ENCODE results near the gene ZBTB5. TPM values are rescaled to one million over a fixed set of nuclear protein-coding genes. Genes with fewer than 3 reads are reported as not detected.

Gene ZBTB5
- total RNA-seq, 1 experiment from 2014 or later, result 8.8 TPM

- Histone ChIP-seq H3K27me3 (ENCODE audit: insufficient read depth, low read depth) (no peaks in the 10 kb centered on the region), H4K20me1 (ENCODE audit: insufficient read depth) (no peaks in the 10 kb centered on the region), H3K9me2 (ENCODE audit: insufficient read depth) (no peaks in the 10 kb centered on the region), H3F3A (ENCODE audit: insufficient read depth, low read depth) (no peaks in the 10 kb centered on the region), H3K36me3 (ENCODE audit: low read depth) (no peaks in the 10 kb centered on the region), H3K9me3 (ENCODE audit: insufficient read depth, low read depth) (no peaks in the 10 kb centered on the region), H2AFZ (no peak overlapping the region), H3K4me3 (no peak overlapping the region), H3K4me1 (replicated peaks; ENCODE audit: insufficient read depth) (no peaks in the 10 kb centered on the region), H3K27ac (no peak overlapping the region), H3K4me2 (no peak overlapping the region), H3K79me2 (ENCODE audit: low read depth) (no peaks in the 10 kb centered on the region)
- TF ChIP-seq CTCF (conservative IDR thresholded peaks at IDR 0.05) (no peak), EZH2 (IDR thresholded peaks at IDR 0.05; ENCODE audit: low read depth) (no peak)
- ChIA-PET CTCF (no interaction called here), POLR2A (ENCODE audit: unreplicated experiment) (no interaction called here)
- no TSS peak for BruUV-seq (replicated peaks)
- intact Hi-C loops (cut with micrococcal nuclease; ENCODE audit: unreplicated experiment), result no loop called here
- DNase-seq, result no peak
These were observed 42.4 kb upstream of the ZBTB5 start for GRCh38 chr9:37507566-37508134.

DNA sequence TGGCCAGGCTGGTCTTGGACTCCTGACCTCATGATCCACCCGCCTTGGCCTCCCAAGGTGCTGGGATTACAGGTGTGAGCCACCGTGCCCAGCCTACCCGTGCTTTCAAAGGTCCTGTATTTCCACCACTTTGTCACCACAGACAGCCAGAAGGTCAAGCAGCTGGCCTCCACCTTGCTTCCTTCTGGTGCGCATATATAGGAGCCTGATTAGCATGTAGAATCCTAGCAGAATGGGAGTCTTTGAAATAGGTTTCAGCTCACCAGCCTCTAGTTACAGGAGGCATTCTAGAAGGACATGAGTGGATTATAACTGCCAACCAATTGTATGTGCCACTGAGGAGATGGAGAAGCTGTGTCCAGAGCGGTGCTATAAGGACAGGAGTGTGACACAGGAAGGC, 39.4 kb upstream of the ZBTB5 start:
- H2AFZ ChIP-seq, result no peak overlapping the region
- H3K9me3 ChIP-seq (ENCODE audit: insufficient read depth, low read depth), result no peaks in the 10 kb centered on the region
- CTCF ChIA-PET, result no interaction called here
- intact Hi-C loops (cut with micrococcal nuclease; ENCODE audit: unreplicated experiment), result no loop called here
- no peaks in the 10 kb centered on the region for H3F3A ChIP-seq (ENCODE audit: insufficient read depth, low read depth)
- no peaks in the 10 kb centered on the region for H3K36me3 ChIP-seq (ENCODE audit: low read depth)
- no peaks in the 10 kb centered on the region for H3K79me2 ChIP-seq (ENCODE audit: low read depth)
- BruUV-seq (replicated peaks), result no TSS peak
- no peaks in the 10 kb centered on the region for H4K20me1 ChIP-seq (ENCODE audit: insufficient read depth)
- no peak overlapping the region for H3K4me3 ChIP-seq
- no peaks in the 10 kb centered on the region for H3K27me3 ChIP-seq (ENCODE audit: insufficient read depth, low read depth)
- POLR2A ChIA-PET (ENCODE audit: unreplicated experiment), result no interaction called here
- H3K9me2 ChIP-seq (ENCODE audit: insufficient read depth), result no peaks in the 10 kb centered on the region
- DNase-seq, result no peak
- H3K4me1 ChIP-seq (replicated peaks; ENCODE audit: insufficient read depth), result no peaks in the 10 kb centered on the region
- H3K27ac ChIP-seq, result no peak overlapping the region
- no peak overlapping the region for H3K4me2 ChIP-seq
- TF ChIP-seq EZH2 (IDR thresholded peaks at IDR 0.05; ENCODE audit: low read depth) (no peak), CTCF (conservative IDR thresholded peaks at IDR 0.05) (no peak)

GRCh38 chr9:37503736-37504135, 38.5 kb upstream of the ZBTB5 start:
- H3K9me2 ChIP-seq (ENCODE audit: insufficient read depth), result no peaks in the 10 kb centered on the region
- no peak overlapping the region for H3K27ac ChIP-seq
- no peak overlapping the region for H2AFZ ChIP-seq
- no peaks in the 10 kb centered on the region for H3K27me3 ChIP-seq (ENCODE audit: insufficient read depth, low read depth)
- H3K4me2 ChIP-seq, result no peak overlapping the region
- no TSS peak for BruUV-seq (replicated peaks)
- DNase-seq, result no peak
- intact Hi-C loops (cut with micrococcal nuclease; ENCODE audit: unreplicated experiment), result no loop called here
- no peaks in the 10 kb centered on the region for H3F3A ChIP-seq (ENCODE audit: insufficient read depth, low read depth)
- no peaks in the 10 kb centered on the region for H3K9me3 ChIP-seq (ENCODE audit: insufficient read depth, low read depth)
- no peak for TF ChIP-seq EZH2 (IDR thresholded peaks at IDR 0.05; ENCODE audit: low read depth)
- TF ChIP-seq CTCF (conservative IDR thresholded peaks at IDR 0.05), result no peak
- ChIA-PET POLR2A (ENCODE audit: unreplicated experiment) (no interaction called here), CTCF (no interaction called here)
- no peaks in the 10 kb centered on the region for H3K4me1 ChIP-seq (replicated peaks; ENCODE audit: insufficient read depth)
- no peak overlapping the region for H3K4me3 ChIP-seq
- H3K79me2 ChIP-seq (ENCODE audit: low read depth), result no peaks in the 10 kb centered on the region
- no peaks in the 10 kb centered on the region for H3K36me3 ChIP-seq (ENCODE audit: low read depth)
- H4K20me1 ChIP-seq (ENCODE audit: insufficient read depth), result no peaks in the 10 kb centered on the region

All from PC-9 (cell line).